KMS-11 (cell line): ENCODE results near the gene ADD1.

Source experiments
- H2AFZ ChIP-seq: fragments of 200-600 bp; sonication (generic); 2 replicates; pipeline ENCODE4 v1.6.1; 2016; ENCODE audit warnings: antibody characterized with exemption, mixed run types, low read depth
- H3K27ac ChIP-seq: fragments of 200-600 bp; sonication (generic); 2 replicates; pipeline ENCODE4 v1.6.1; 2016; ENCODE audit warnings: mild to moderate bottlenecking, mixed run types
- H3K27me3 ChIP-seq: fragments of 200-600 bp; sonication (generic); 2 replicates; pipeline ENCODE4 v1.6.1; 2017; ENCODE audit warnings: mild to moderate bottlenecking, low read depth, mixed run types, moderate library complexity; ENCODE audit not compliant: insufficient read depth
- H3K36me3 ChIP-seq: fragments of 200-600 bp; sonication (generic); 2 replicates; pipeline ENCODE4 v1.6.1; 2017; ENCODE audit warnings: mild to moderate bottlenecking, mixed run types; ENCODE audit not compliant: insufficient read depth
- H3K4me1 ChIP-seq: fragments of 200-600 bp; sonication (generic); 2 replicates; pipeline ENCODE4 v1.6.1; 2016; ENCODE audit warnings: mild to moderate bottlenecking, low read depth, mixed run types; ENCODE audit not compliant: poor library complexity, severe bottlenecking
- H3K4me2 ChIP-seq: fragments of 200-600 bp; sonication (generic); 2 replicates; pipeline ENCODE4 v1.7.0; 2016; ENCODE audit warnings: mild to moderate bottlenecking, mixed run types
- H3K4me3 ChIP-seq: fragments of 200-600 bp; sonication (generic); IDR thresholded peaks from 2 replicates; pipeline ENCODE4 v1.6.1; 2017; ENCODE audit warnings: low read depth, low read length, mixed read lengths; ENCODE audit not compliant: insufficient read depth
- H3K79me2 ChIP-seq: fragments of 200-600 bp; sonication (generic); 2 replicates; pipeline ENCODE4 v1.6.1; 2016; ENCODE audit warnings: low read depth, mixed run types; ENCODE audit not compliant: insufficient read depth
- H3K9ac ChIP-seq: fragments of 200-600 bp; sonication (generic); 2 replicates; pipeline ENCODE4 v1.6.1; 2016; ENCODE audit warnings: mild to moderate bottlenecking, mixed run types
- H4K20me1 ChIP-seq: fragments of 200-600 bp; sonication (generic); 2 replicates; pipeline ENCODE4 v1.6.1; 2016; ENCODE audit warnings: mild to moderate bottlenecking, mixed run types; ENCODE audit not compliant: insufficient read depth
- TF ChIP-seq, protein P1 (sequence below): fragments of 200-600 bp; sonication (generic); conservative IDR thresholded peaks from 2 replicates; pipeline ENCODE4 v1.6.1; 2017; ENCODE audit warnings: low read depth, mild to moderate bottlenecking, antibody characterized with exemption, low read length, moderate library complexity, mixed read lengths

The ADD1 gene

DNA sequence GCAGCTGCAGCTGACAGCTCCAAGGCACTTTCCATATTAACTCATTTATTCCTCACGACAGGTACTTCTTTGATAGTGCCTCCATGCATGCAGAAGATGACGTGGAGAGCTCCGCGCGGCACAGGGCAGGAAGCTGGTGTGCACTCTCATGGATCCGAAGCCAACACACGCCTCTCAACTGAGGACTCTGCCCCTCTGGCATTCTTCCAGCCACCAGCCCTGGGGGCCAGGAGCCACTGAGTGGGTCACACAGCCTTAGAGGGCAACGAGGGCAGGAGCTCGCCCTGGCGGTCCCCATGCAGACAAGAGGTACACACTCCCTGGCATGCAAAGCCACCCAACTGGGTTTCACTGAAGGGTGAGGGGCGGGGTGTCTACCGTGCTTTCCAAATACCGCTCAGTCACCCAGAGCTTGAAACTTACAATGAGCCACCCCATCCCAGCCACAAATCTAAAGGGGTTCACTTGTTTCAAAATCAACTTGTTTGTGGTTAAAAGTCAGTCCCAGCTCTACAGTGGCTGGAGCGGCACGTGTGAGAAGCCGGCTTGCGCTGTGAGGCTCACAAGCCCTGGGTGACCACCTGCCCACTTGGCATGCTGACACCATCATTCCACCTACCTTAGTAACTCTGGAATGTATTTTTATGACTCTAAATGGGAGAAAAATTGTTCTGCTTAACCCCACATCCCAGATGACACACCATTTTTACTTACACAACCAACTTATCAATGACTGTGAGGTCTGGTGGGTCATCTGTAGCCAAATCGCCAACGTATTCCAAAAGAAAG is 103.4 kb downstream of the ADD1 start:
- Histone ChIP-seq H3K27me3 (no peaks in the 10 kb centered on the region), H3K79me2 (no peaks in the 10 kb centered on the region), H3K27ac (no peak overlapping the region), H3K4me3 (no peak overlapping the region), H3K4me2 (no peak overlapping the region), H2AFZ (no peak overlapping the region), H3K4me1 (no peaks in the 10 kb centered on the region), H3K36me3 (no peaks in the 10 kb centered on the region; the same call in 1 of the 2 replicates), H3K9ac (no peak overlapping the region), H4K20me1 (no peaks in the 10 kb centered on the region)
- TF ChIP-seq, protein P1, sequence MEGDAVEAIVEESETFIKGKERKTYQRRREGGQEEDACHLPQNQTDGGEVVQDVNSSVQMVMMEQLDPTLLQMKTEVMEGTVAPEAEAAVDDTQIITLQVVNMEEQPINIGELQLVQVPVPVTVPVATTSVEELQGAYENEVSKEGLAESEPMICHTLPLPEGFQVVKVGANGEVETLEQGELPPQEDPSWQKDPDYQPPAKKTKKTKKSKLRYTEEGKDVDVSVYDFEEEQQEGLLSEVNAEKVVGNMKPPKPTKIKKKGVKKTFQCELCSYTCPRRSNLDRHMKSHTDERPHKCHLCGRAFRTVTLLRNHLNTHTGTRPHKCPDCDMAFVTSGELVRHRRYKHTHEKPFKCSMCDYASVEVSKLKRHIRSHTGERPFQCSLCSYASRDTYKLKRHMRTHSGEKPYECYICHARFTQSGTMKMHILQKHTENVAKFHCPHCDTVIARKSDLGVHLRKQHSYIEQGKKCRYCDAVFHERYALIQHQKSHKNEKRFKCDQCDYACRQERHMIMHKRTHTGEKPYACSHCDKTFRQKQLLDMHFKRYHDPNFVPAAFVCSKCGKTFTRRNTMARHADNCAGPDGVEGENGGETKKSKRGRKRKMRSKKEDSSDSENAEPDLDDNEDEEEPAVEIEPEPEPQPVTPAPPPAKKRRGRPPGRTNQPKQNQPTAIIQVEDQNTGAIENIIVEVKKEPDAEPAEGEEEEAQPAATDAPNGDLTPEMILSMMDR = no peak

DNA sequence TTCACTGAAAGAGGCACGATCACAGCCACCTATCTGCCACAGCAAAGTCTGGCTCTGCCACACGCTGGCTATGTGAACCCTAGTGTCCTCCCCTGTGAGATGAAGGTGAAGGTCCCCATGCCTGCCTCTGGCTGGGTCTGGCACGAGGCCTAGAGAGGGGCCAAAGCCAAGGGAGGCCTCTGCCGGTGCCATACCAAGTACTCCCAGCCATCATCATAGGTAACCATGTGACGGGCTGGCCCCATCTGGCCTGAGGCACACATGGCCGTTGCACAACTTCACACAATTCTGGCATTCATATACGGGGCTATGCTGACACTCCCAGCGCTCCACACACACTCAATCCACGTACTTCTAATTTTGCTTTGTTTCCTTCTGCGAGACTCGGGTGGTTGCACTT is 104.3 kb downstream of the ADD1 start:
- Histone ChIP-seq H4K20me1 (no peaks in the 10 kb centered on the region), H3K36me3 (no peaks in the 10 kb centered on the region; the same call in 1 of the 2 replicates), H3K27me3 (no peaks in the 10 kb centered on the region), H2AFZ (no peak overlapping the region), H3K27ac (no peak overlapping the region), H3K9ac (no peak overlapping the region), H3K4me1 (no peaks in the 10 kb centered on the region), H3K4me3 (no peak overlapping the region), H3K79me2 (no peaks in the 10 kb centered on the region), H3K4me2 (no peak overlapping the region)
- TF ChIP-seq, protein P1 = no peak

DNA sequence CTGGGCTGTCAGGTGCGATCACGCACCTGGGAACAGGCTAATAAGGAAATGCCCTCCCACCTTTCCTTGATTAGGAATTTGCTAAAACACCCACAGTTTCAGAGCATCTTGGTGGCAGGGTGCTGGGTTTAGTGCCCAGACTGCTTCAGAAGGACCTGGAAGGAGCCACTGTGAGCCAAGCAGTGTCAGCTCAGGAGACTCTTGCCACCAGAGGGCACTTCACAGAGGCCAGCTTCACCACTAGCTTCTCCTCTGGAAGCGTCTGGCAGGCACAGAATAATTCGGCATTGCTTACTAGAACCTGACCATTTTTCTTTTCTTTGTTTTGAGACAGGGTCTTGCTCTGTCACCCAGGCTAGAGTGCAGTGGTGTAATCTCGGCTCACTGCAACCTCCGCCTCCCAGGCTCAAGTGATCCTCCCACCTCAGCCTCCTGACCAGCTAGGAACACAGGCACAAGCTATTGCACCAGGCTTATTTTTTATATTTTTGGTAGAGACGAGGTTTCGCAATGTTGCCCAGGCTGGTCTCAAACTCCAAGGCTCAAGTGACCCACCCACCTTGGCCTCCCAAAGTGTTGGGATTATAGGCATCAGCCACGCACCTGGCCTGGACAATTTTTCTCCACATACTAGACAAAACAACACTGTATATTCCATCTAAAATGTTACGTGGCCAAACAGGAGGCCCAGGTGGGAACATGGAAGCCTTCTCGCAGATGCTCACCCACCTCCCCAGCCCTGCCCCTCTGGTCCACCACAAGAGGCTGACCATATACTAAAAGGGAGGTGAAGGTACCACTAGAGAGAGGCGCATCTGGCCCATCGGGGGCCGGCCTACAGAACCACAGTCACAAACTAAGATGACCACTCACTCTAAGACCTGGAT is 105.5 kb downstream of the ADD1 start:
- no peak overlapping the region for H3K4me3 ChIP-seq
- no peaks in the 10 kb centered on the region for H3K4me1 ChIP-seq
- H3K27ac ChIP-seq = no peak overlapping the region
- no peaks in the 10 kb centered on the region; the same call in 1 of the 2 replicates for H3K36me3 ChIP-seq
- H3K79me2 ChIP-seq = no peaks in the 10 kb centered on the region
- H3K4me2 ChIP-seq = no peak overlapping the region
- no peaks in the 10 kb centered on the region for H4K20me1 ChIP-seq
- no peak overlapping the region for H3K9ac ChIP-seq
- TF ChIP-seq, protein P1 = 0 out of 2 replicates have a peak, but pooled peaks have one; percentile 27
- H2AFZ ChIP-seq = no peak overlapping the region
- no peaks in the 10 kb centered on the region for H3K27me3 ChIP-seq

DNA sequence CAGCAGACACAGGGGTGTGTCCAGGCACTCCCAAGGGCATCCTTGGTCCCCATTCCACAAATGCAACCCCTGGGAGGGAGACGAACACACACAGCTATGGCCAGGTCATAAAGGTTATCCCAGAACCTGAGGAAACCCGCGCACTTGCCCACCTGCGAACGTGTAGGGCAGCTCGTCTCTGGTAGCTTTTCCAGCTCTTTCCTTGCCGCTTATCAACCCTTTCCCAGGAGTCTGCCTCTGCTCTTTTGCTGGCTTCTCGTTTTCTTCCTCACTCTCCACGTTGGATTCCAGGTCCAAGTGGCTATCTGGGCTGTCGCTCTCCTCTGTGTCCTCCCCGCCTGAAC is 106.1 kb downstream of the ADD1 start:
- Histone ChIP-seq H3K36me3 (no peaks in the 10 kb centered on the region; the same call in 1 of the 2 replicates), H3K4me3 (no peak overlapping the region), H3K9ac (no peak overlapping the region), H3K4me1 (no peaks in the 10 kb centered on the region), H3K27me3 (no peaks in the 10 kb centered on the region), H3K4me2 (no peak overlapping the region), H3K79me2 (no peaks in the 10 kb centered on the region), H4K20me1 (no peaks in the 10 kb centered on the region), H3K27ac (no peak overlapping the region), H2AFZ (no peak overlapping the region)
- TF ChIP-seq, protein P1 = no peak
